NCI-H128 (cell line): ENCODE data around the gene ATG10.
"Not testable (repeated sequence)": the region's sequence is repeated elsewhere in the genome, so short reads cannot be mapped to it uniquely, and the experiment has no call there.

Source experiments
- DNase-seq: peaks from one replicate; lab custom pipeline; 2025; ENCODE audit not compliant: unreplicated experiment; lab: John Stamatoyannopoulos, UW

Gene ATG10

GRCh38 chr5:82217917-82218316, 246.1 kb downstream of the ATG10 start:
- DNase-seq = no peak

- no peak for DNase-seq
These were observed 246.7 kb downstream of the ATG10 start for GRCh38 chr5:82218374-82219156.

GRCh38 chr5:82221020-82221419, 249.2 kb downstream of the ATG10 start:
- no peak for DNase-seq

- no peak for DNase-seq
These were observed 251.1 kb downstream of the ATG10 start for GRCh38 chr5:82222597-82223574.

- DNase-seq = peak; percentile 37
These were observed 253.8 kb downstream of the ATG10 start for GRCh38 chr5:82225525-82226172.

GRCh38 chr5:82234885-82235284, 263.1 kb downstream of the ATG10 start:
- no peak for DNase-seq

GRCh38 chr5:82244151-82244550, 272.3 kb downstream of the ATG10 start:
- no peak for DNase-seq

GRCh38 chr5:82244854-82245635, 273.2 kb downstream of the ATG10 start:
- DNase-seq = no peak

GRCh38 chr5:82246960-82247574, 275.2 kb downstream of the ATG10 start:
- no peak for DNase-seq

GRCh38 chr5:82252744-82253143, 280.9 kb downstream of the ATG10 start:
- no peak for DNase-seq

GRCh38 chr5:82255844-82256243, 284.0 kb downstream of the ATG10 start:
- DNase-seq = no peak

GRCh38 chr5:82257247-82257646, 285.4 kb downstream of the ATG10 start:
- DNase-seq = no peak

GRCh38 chr5:82257729-82258128, 285.9 kb downstream of the ATG10 start:
- DNase-seq = no peak

GRCh38 chr5:82259172-82259800, 287.5 kb downstream of the ATG10 start:
- DNase-seq = no peak

GRCh38 chr5:82265047-82265446, 293.2 kb downstream of the ATG10 start:
- DNase-seq = no peak

GRCh38 chr5:82267297-82267933, 295.6 kb downstream of the ATG10 start:
- DNase-seq = not testable (repeated sequence)

- DNase-seq = not testable (repeated sequence)
These were observed 297.5 kb downstream of the ATG10 start for GRCh38 chr5:82269363-82269762.

- DNase-seq = not testable (repeated sequence)
These were observed 300.9 kb downstream of the ATG10 start for GRCh38 chr5:82272571-82273356.
